Measurements from ENCODE around the gene SH3TC2. TPM values are rescaled to one million over a fixed set of nuclear protein-coding genes. Genes with fewer than 3 reads are reported as not detected.

The SH3TC2 gene
- total RNA-seq, 2 experiments from 2014 or later: not detected

- no peak overlapping the region for H3K27ac Mint-ChIP-seq
- H3K4me1 Mint-ChIP-seq: no peaks in the 10 kb centered on the region
- no peaks in the 10 kb centered on the region for H3K9me3 Mint-ChIP-seq (ENCODE audit: low read depth)
- DNase-seq (no peak), ATAC-seq (no peak)
- H3K4me3 Mint-ChIP-seq: no peak overlapping the region
- peaks cover 28% of the 10 kb centered on the region for H3K27me3 Mint-ChIP-seq
- CTCF ChIA-PET: interaction anchor here (2.9 to 4.1 kb wide), 2 partner anchors 267 to 270 kb away, joined by 14 to 23 read pairs; no protein-coding TSS in a partner anchor
- H3K36me3 Mint-ChIP-seq: no peaks in the 10 kb centered on the region
Observed at GRCh38 chr5:149001162-149001561, 61.7 kb downstream of the SH3TC2 start.

GRCh38 chr5:148999741-149000140, 63.1 kb downstream of the SH3TC2 start:
- no peak overlapping the region for H3K27ac Mint-ChIP-seq

GRCh38 chr5:148998174-148998797, 64.6 kb downstream of the SH3TC2 start:
- Mint-ChIP-seq H3K27ac (no peak overlapping the region), H3K4me1 (no peaks in the 10 kb centered on the region), H3K4me3 (no peak overlapping the region), H3K27me3 (peaks cover 37% of the 10 kb centered on the region), H3K9me3 (ENCODE audit: low read depth) (no peaks in the 10 kb centered on the region), H3K36me3 (no peaks in the 10 kb centered on the region)
- DNase-seq: peak; percentile 49
- peak; percentile 69 for ATAC-seq
- CTCF ChIA-PET: interaction anchor here (1.1 to 4.5 kb wide), 6 partner anchors 179 to 266 kb away, joined by 3 to 37 read pairs (median 4); no protein-coding TSS in a partner anchor

More at GRCh38 chr5:148999741-149000140, 63.1 kb downstream of the SH3TC2 start:
- CTCF ChIA-PET: interaction anchor here (0.9 to 4.5 kb wide), 4 partner anchors 36 to 268 kb away, joined by 3 to 37 read pairs (median 6); no protein-coding TSS in a partner anchor
- H3K4me3 Mint-ChIP-seq: no peak overlapping the region
- DNase-seq (no peak), ATAC-seq (no peak)
- H3K27me3 Mint-ChIP-seq: peaks cover 32% of the 10 kb centered on the region
- H3K9me3 Mint-ChIP-seq (ENCODE audit: low read depth): no peaks in the 10 kb centered on the region
- H3K4me1 Mint-ChIP-seq: no peaks in the 10 kb centered on the region
- H3K36me3 Mint-ChIP-seq: no peaks in the 10 kb centered on the region

- DNase-seq (no peak), ATAC-seq (no peak)
- Mint-ChIP-seq H3K9me3 (ENCODE audit: low read depth) (no peaks in the 10 kb centered on the region), H3K4me3 (no peak overlapping the region), H3K4me1 (no peaks in the 10 kb centered on the region), H3K27ac (no peak overlapping the region), H3K36me3 (no peaks in the 10 kb centered on the region), H3K27me3 (peaks cover 31% of the 10 kb centered on the region)
- CTCF ChIA-PET: interaction anchor here (1.1 to 4.5 kb wide), 14 partner anchors 9 to 264 kb away, joined by 3 to 37 read pairs (median 4); no protein-coding TSS in a partner anchor
Observed at GRCh38 chr5:148996270-148996669, 66.6 kb downstream of the SH3TC2 start.

- CTCF ChIA-PET: interaction anchor here (1.1 to 4.5 kb wide), 11 partner anchors 8 to 264 kb away, joined by 3 to 37 read pairs (median 4); no protein-coding TSS in a partner anchor
- H3K27ac Mint-ChIP-seq: no peak overlapping the region
Observed at GRCh38 chr5:148995791-148996190, 67.1 kb downstream of the SH3TC2 start.

GRCh38 chr5:148993283-148993936, 69.5 kb downstream of the SH3TC2 start:
- H3K36me3 Mint-ChIP-seq: no peaks in the 10 kb centered on the region
- no peak for ATAC-seq
- no peak overlapping the region for H3K4me3 Mint-ChIP-seq
- no peaks in the 10 kb centered on the region for H3K9me3 Mint-ChIP-seq (ENCODE audit: low read depth)
- no peaks in the 10 kb centered on the region for H3K4me1 Mint-ChIP-seq
- H3K27ac Mint-ChIP-seq: no peak overlapping the region
- DNase-seq: no peak
- H3K27me3 Mint-ChIP-seq: peaks cover 37% of the 10 kb centered on the region
- CTCF ChIA-PET: interaction anchor here (1.0 to 1.5 kb wide), 4 partner anchors 121 to 262 kb away, joined by 3 to 5 read pairs (median 4); no protein-coding TSS in a partner anchor

More at GRCh38 chr5:148995791-148996190, 67.1 kb downstream of the SH3TC2 start:
- DNase-seq: no peak
- Mint-ChIP-seq H3K4me1 (no peaks in the 10 kb centered on the region), H3K4me3 (no peak overlapping the region), H3K9me3 (ENCODE audit: low read depth) (no peaks in the 10 kb centered on the region), H3K36me3 (no peaks in the 10 kb centered on the region), H3K27me3 (peaks cover 32% of the 10 kb centered on the region)
- ATAC-seq: no peak

GRCh38 chr5:148992265-148992664, 70.6 kb downstream of the SH3TC2 start:
- Mint-ChIP-seq H3K4me1 (peaks cover 3% of the 10 kb centered on the region), H3K36me3 (no peaks in the 10 kb centered on the region), H3K27ac (no peak overlapping the region), H3K9me3 (ENCODE audit: low read depth) (no peaks in the 10 kb centered on the region), H3K4me3 (no peak overlapping the region), H3K27me3 (peaks cover 32% of the 10 kb centered on the region)
- CTCF ChIA-PET: interaction anchor here (1.4 kb wide), 2 partner anchors 158 to 251 kb away, joined by 3 to 6 read pairs; no protein-coding TSS in a partner anchor
- no peak for DNase-seq
- no peak for ATAC-seq

GRCh38 chr5:148991566-148991965, 71.3 kb downstream of the SH3TC2 start:
- peaks cover 3% of the 10 kb centered on the region for H3K4me1 Mint-ChIP-seq
- DNase-seq (no peak), ATAC-seq (no peak)
- H3K4me3 Mint-ChIP-seq: no peak overlapping the region
- H3K9me3 Mint-ChIP-seq (ENCODE audit: low read depth): no peaks in the 10 kb centered on the region
- no peaks in the 10 kb centered on the region for H3K36me3 Mint-ChIP-seq
- H3K27me3 Mint-ChIP-seq: peaks cover 26% of the 10 kb centered on the region
- no peak overlapping the region for H3K27ac Mint-ChIP-seq
- CTCF ChIA-PET: interaction anchor here (1.2 to 1.4 kb wide), 4 partner anchors 44 to 259 kb away, joined by 3 to 6 read pairs (median 4); no protein-coding TSS in a partner anchor

GRCh38 chr5:148990817-148991216, 72.0 kb downstream of the SH3TC2 start:
- H3K27me3 Mint-ChIP-seq: peaks cover 27% of the 10 kb centered on the region
- CTCF ChIA-PET: interaction anchor here (1.2 to 1.4 kb wide), 5 partner anchors 33 to 258 kb away, joined by 3 to 6 read pairs (median 4); no protein-coding TSS in a partner anchor
- no peak overlapping the region for H3K27ac Mint-ChIP-seq
- DNase-seq (no peak), ATAC-seq (no peak)
- H3K4me3 Mint-ChIP-seq: no peak overlapping the region
- H3K9me3 Mint-ChIP-seq (ENCODE audit: low read depth): no peaks in the 10 kb centered on the region
- H3K36me3 Mint-ChIP-seq: no peaks in the 10 kb centered on the region
- H3K4me1 Mint-ChIP-seq: peaks cover 3% of the 10 kb centered on the region

- DNase-seq (no peak), ATAC-seq (no peak)
- Mint-ChIP-seq H3K27ac (no peak overlapping the region), H3K27me3 (peaks cover 27% of the 10 kb centered on the region), H3K4me1 (peaks cover 3% of the 10 kb centered on the region), H3K9me3 (ENCODE audit: low read depth) (no peaks in the 10 kb centered on the region), H3K4me3 (no peak overlapping the region), H3K36me3 (no peaks in the 10 kb centered on the region)
- CTCF ChIA-PET: interaction anchor here (0.8 to 1.3 kb wide), 2 partner anchors 32 to 248 kb away, joined by 3 to 5 read pairs; no protein-coding TSS in a partner anchor
Observed at GRCh38 chr5:148989567-148989966, 73.3 kb downstream of the SH3TC2 start.

- Mint-ChIP-seq H3K27ac (no peak overlapping the region), H3K27me3 (peaks cover 25% of the 10 kb centered on the region), H3K4me1 (peaks cover 3% of the 10 kb centered on the region), H3K36me3 (no peaks in the 10 kb centered on the region), H3K9me3 (ENCODE audit: low read depth) (no peaks in the 10 kb centered on the region), H3K4me3 (no peak overlapping the region)
- ATAC-seq: no peak
- no peak for DNase-seq
- CTCF ChIA-PET: interaction anchor here (0.9 to 1.9 kb wide), 5 partner anchors 8 to 257 kb away, joined by 3 to 4 read pairs (median 4); no protein-coding TSS in a partner anchor
Observed at GRCh38 chr5:148988328-148988727, 74.5 kb downstream of the SH3TC2 start.

- CTCF ChIA-PET: interaction anchor here (1.4 to 1.9 kb wide), 3 partner anchors 10 to 256 kb away, joined by 4 read pairs; no protein-coding TSS in a partner anchor
- Mint-ChIP-seq H3K4me3 (no peak overlapping the region), H3K27me3 (peaks cover 35% of the 10 kb centered on the region), H3K9me3 (ENCODE audit: low read depth) (no peaks in the 10 kb centered on the region), H3K4me1 (peaks cover 3% of the 10 kb centered on the region), H3K27ac (no peak overlapping the region), H3K36me3 (no peaks in the 10 kb centered on the region)
- ATAC-seq (no peak), DNase-seq (no peak)
Observed at GRCh38 chr5:148986636-148987035, 76.2 kb downstream of the SH3TC2 start.

GRCh38 chr5:148984345-148984744, 78.5 kb downstream of the SH3TC2 start:
- ATAC-seq (no peak), DNase-seq (no peak)
- Mint-ChIP-seq H3K36me3 (no peaks in the 10 kb centered on the region), H3K4me3 (no peak overlapping the region), H3K4me1 (peaks cover 3% of the 10 kb centered on the region), H3K9me3 (ENCODE audit: low read depth) (no peaks in the 10 kb centered on the region), H3K27me3 (peaks cover 28% of the 10 kb centered on the region), H3K27ac (no peak overlapping the region)
- CTCF ChIA-PET: interaction anchor here (1.2 kb wide), 1 partner anchor 243 kb away, joined by 3 read pairs; no protein-coding TSS in a partner anchor

All from activated CD8-positive, alpha-beta memory T cell treated with anti-CD3 and anti-CD28 coated beads, Interleukin-2, amount 10 ng/mL, durations not matched to agents 7 days and 5 days (primary cell).